ENCODE results near the gene CUEDC1.

The CUEDC1 gene

GRCh38 chr17:57892820-57893595 is 62.2 kb downstream of the CUEDC1 start:
- DNase-seq: peak; percentile 96

GRCh38 chr17:57892146-57892819 is 62.9 kb downstream of the CUEDC1 start:
- DNase-seq: peak; percentile 71

GRCh38 chr17:57890857-57891232 is 64.4 kb downstream of the CUEDC1 start:
- DNase-seq: no peak

GRCh38 chr17:57889892-57890856 is 65.0 kb downstream of the CUEDC1 start:
- no peak for DNase-seq

- no peak for DNase-seq
These were observed 66.0 kb downstream of the CUEDC1 start for GRCh38 chr17:57889252-57889651.

GRCh38 chr17:57888311-57889216 is 66.6 kb downstream of the CUEDC1 start:
- DNase-seq: no peak

GRCh38 chr17:57887161-57887560 is 68.1 kb downstream of the CUEDC1 start:
- DNase-seq: no peak

- no peak for DNase-seq
These were observed 69.2 kb downstream of the CUEDC1 start for GRCh38 chr17:57886020-57886419.

- DNase-seq: no peak
These were observed 69.9 kb downstream of the CUEDC1 start for GRCh38 chr17:57885148-57885915.

GRCh38 chr17:57881783-57882351 is 73.3 kb downstream of the CUEDC1 start:
- no peak for DNase-seq

- no peak for DNase-seq
These were observed 74.1 kb downstream of the CUEDC1 start for GRCh38 chr17:57881143-57881542.

- DNase-seq: no peak
These were observed 75.1 kb downstream of the CUEDC1 start for GRCh38 chr17:57880086-57880456.

- DNase-seq: no peak
These were observed 75.7 kb downstream of the CUEDC1 start for GRCh38 chr17:57879437-57880085.

GRCh38 chr17:57877803-57878377 is 77.3 kb downstream of the CUEDC1 start:
- no peak for DNase-seq

GRCh38 chr17:57876866-57877237 is 78.4 kb downstream of the CUEDC1 start:
- DNase-seq: no peak

- no peak for DNase-seq
These were observed 79.0 kb downstream of the CUEDC1 start for GRCh38 chr17:57876023-57876865.

- DNase-seq: no peak
These were observed 79.8 kb downstream of the CUEDC1 start for GRCh38 chr17:57875290-57876022.

Measured in NCI-H510A (cell line).